CD4-positive, alpha-beta T cell treated with Interleukin-10 for 1 hour (primary cell): ENCODE results near the gene VAC14.
A peak's percentile ranks its signal among the peaks of the same experiment; 100 is the strongest.
"Not testable (repeated sequence)": the region's sequence is repeated elsewhere in the genome, so short reads cannot be mapped to it uniquely, and the experiment has no call there.

ENCODE experiments used
- DNase-seq: peaks from one replicate; pipeline ENCODE4 v3.0.0-alpha.2; 2020

Gene VAC14

GRCh38 chr16:70758786-70759185 lies 42.2 kb downstream of the VAC14 start:
- no peak for DNase-seq

- no peak for DNase-seq
These were observed 43.8 kb downstream of the VAC14 start for GRCh38 chr16:70757183-70757582.

GRCh38 chr16:70756071-70756470 lies 44.9 kb downstream of the VAC14 start:
- DNase-seq, result no peak

GRCh38 chr16:70754851-70755600 lies 45.9 kb downstream of the VAC14 start:
- DNase-seq, result no peak

GRCh38 chr16:70754371-70754770 lies 46.6 kb downstream of the VAC14 start:
- no peak for DNase-seq

- no peak for DNase-seq
These were observed 47.1 kb downstream of the VAC14 start for GRCh38 chr16:70753694-70754325.

GRCh38 chr16:70753228-70753627 lies 47.7 kb downstream of the VAC14 start:
- DNase-seq, result no peak

- no peak for DNase-seq
These were observed 48.5 kb downstream of the VAC14 start for GRCh38 chr16:70752426-70752825.

GRCh38 chr16:70751593-70751992 lies 49.4 kb downstream of the VAC14 start:
- no peak for DNase-seq

- DNase-seq, result no peak
These were observed 50.0 kb downstream of the VAC14 start for GRCh38 chr16:70750893-70751467.

GRCh38 chr16:70749681-70750601 lies 51.0 kb downstream of the VAC14 start:
- no peak for DNase-seq

- DNase-seq, result no peak
These were observed 51.8 kb downstream of the VAC14 start for GRCh38 chr16:70749006-70749678.

GRCh38 chr16:70747703-70748631 lies 53.0 kb downstream of the VAC14 start:
- no peak for DNase-seq

GRCh38 chr16:70746708-70747424 lies 54.1 kb downstream of the VAC14 start:
- DNase-seq, result peak; percentile 9

- no peak for DNase-seq
These were observed 54.8 kb downstream of the VAC14 start for GRCh38 chr16:70746040-70746707.

GRCh38 chr16:70745536-70746025 lies 55.4 kb downstream of the VAC14 start:
- no peak for DNase-seq

GRCh38 chr16:70744366-70744765 lies 56.6 kb downstream of the VAC14 start:
- DNase-seq, result no peak

GRCh38 chr16:70743791-70744190 lies 57.2 kb downstream of the VAC14 start:
- DNase-seq, result no peak

GRCh38 chr16:70742967-70743366 lies 58.0 kb downstream of the VAC14 start:
- not testable (repeated sequence) for DNase-seq

GRCh38 chr16:70741783-70742125 lies 59.2 kb downstream of the VAC14 start:
- no peak for DNase-seq
